ENCODE data around the gene ATG9A.
A peak's percentile ranks its signal among the peaks of the same experiment; 100 is the strongest.

The ATG9A gene

GRCh38 chr2:219181531-219181930, 47.9 kb downstream of the ATG9A start:
- Histone ChIP-seq H3K36me3 (ENCODE audit: control insufficient read depth, low read length) (peaks cover 69% of the 10 kb centered on the region), H3K9me3 (ENCODE audit: control insufficient read depth, insufficient read depth, low read length) (no peaks in the 10 kb centered on the region), H3F3A (ENCODE audit: control insufficient read depth, insufficient read depth) (peaks cover 15% of the 10 kb centered on the region), H3K9me2 (replicated peaks; ENCODE audit: control insufficient read depth, low read length) (no peaks in the 10 kb centered on the region), H3K4me1 (ENCODE audit: control insufficient read depth, low read length) (peaks cover 20% of the 10 kb centered on the region), H3K79me2 (ENCODE audit: control insufficient read depth, low read length) (peaks cover 27% of the 10 kb centered on the region), H3K27me3 (ENCODE audit: control insufficient read depth, low read length) (no peaks in the 10 kb centered on the region), H4K20me1 (ENCODE audit: control insufficient read depth, insufficient read depth, low read depth, low read length) (0 out of 2 replicates have a peak, but pooled peaks cover 5% of the 10 kb centered on the region), H3K27ac (ENCODE audit: low read depth, low read length) (no peak overlapping the region), H3K4me2 (ENCODE audit: low read length) (no peak overlapping the region), H3K4me3 (ENCODE audit: low read length) (no peak overlapping the region)
- TF ChIP-seq CTCF (IDR thresholded peaks at IDR 0.05; ENCODE audit: low read depth, low read length, poor library complexity, severe bottlenecking) = no peak
- no peak for TF ChIP-seq EZH2phosphoT487 (IDR thresholded peaks at IDR 0.05; ENCODE audit: borderline replicate concordance, low read length)

GRCh38 chr2:219180961-219181360, 48.5 kb downstream of the ATG9A start:
- Histone ChIP-seq H3K9me2 (replicated peaks; ENCODE audit: control insufficient read depth, low read length) (no peaks in the 10 kb centered on the region), H3K79me2 (ENCODE audit: control insufficient read depth, low read length) (peaks cover 33% of the 10 kb centered on the region), H3F3A (ENCODE audit: control insufficient read depth, insufficient read depth) (peaks cover 16% of the 10 kb centered on the region), H4K20me1 (ENCODE audit: control insufficient read depth, insufficient read depth, low read depth, low read length) (0 out of 2 replicates have a peak, but pooled peaks cover 5% of the 10 kb centered on the region), H3K9me3 (ENCODE audit: control insufficient read depth, insufficient read depth, low read length) (no peaks in the 10 kb centered on the region), H3K4me1 (ENCODE audit: control insufficient read depth, low read length) (peaks cover 22% of the 10 kb centered on the region), H3K4me2 (ENCODE audit: low read length) (no peak overlapping the region), H3K36me3 (ENCODE audit: control insufficient read depth, low read length) (peaks cover 71% of the 10 kb centered on the region), H3K27me3 (ENCODE audit: control insufficient read depth, low read length) (no peaks in the 10 kb centered on the region), H3K27ac (ENCODE audit: low read depth, low read length) (no peak overlapping the region), H3K4me3 (ENCODE audit: low read length) (no peak overlapping the region)
- TF ChIP-seq CTCF (IDR thresholded peaks at IDR 0.05; ENCODE audit: low read depth, low read length, poor library complexity, severe bottlenecking) = no peak

GRCh38 chr2:219179601-219180465, 49.6 kb downstream of the ATG9A start:
- Histone ChIP-seq H3K36me3 (ENCODE audit: control insufficient read depth, low read length) (peaks cover 72% of the 10 kb centered on the region), H3K79me2 (ENCODE audit: control insufficient read depth, low read length) (peaks cover 41% of the 10 kb centered on the region)

More at GRCh38 chr2:219179601-219180465, 49.6 kb downstream of the ATG9A start:
- peaks cover 28% of the 10 kb centered on the region for H3K4me1 ChIP-seq (ENCODE audit: control insufficient read depth, low read length)
- H3K4me3 ChIP-seq (ENCODE audit: low read length) = peak overlapping the region; percentile 96
- H4K20me1 ChIP-seq (ENCODE audit: control insufficient read depth, insufficient read depth, low read depth, low read length) = 0 out of 2 replicates have a peak, but pooled peaks cover 5% of the 10 kb centered on the region
- H3K27me3 ChIP-seq (ENCODE audit: control insufficient read depth, low read length) = no peaks in the 10 kb centered on the region
- no peaks in the 10 kb centered on the region for H3K9me2 ChIP-seq (replicated peaks; ENCODE audit: control insufficient read depth, low read length)
- H3K4me2 ChIP-seq (ENCODE audit: low read length) = peak overlapping the region; percentile 84
- H3F3A ChIP-seq (ENCODE audit: control insufficient read depth, insufficient read depth) = peaks cover 14% of the 10 kb centered on the region
- TF ChIP-seq CTCF (IDR thresholded peaks at IDR 0.05; ENCODE audit: low read depth, low read length, poor library complexity, severe bottlenecking) = no peak
- TF ChIP-seq EZH2phosphoT487 (IDR thresholded peaks at IDR 0.05; ENCODE audit: borderline replicate concordance, low read length) = no peak
- no peaks in the 10 kb centered on the region for H3K9me3 ChIP-seq (ENCODE audit: control insufficient read depth, insufficient read depth, low read length)
- H3K27ac ChIP-seq (ENCODE audit: low read depth, low read length) = no peak overlapping the region
